HepG2 (cell line): ENCODE measurements around the gene ABCC3. TPM values are rescaled to one million over a fixed set of nuclear protein-coding genes. Genes with fewer than 3 reads are reported as not detected.
A peak's percentile ranks its signal among the peaks of the same experiment; 100 is the strongest.

Source experiments
- ATAC-seq: fragments of 200-7000 bp; cut with Tn5 transposase; 3 replicates; pipeline ENCODE4 v1.9.1; 2020; ENCODE audit warnings: mild to moderate bottlenecking, moderate library complexity
- BruUV-seq: library from RNA; stranded (reverse); fragments of 400-500 nt; replicated peaks from 2 replicates; lab custom pipeline; 2021; lab: Mats Ljungman, UMichigan
- CTCF ChIA-PET: fragments of 300-600 bp; formaldehyde crosslinking; extraction: SDS; loops from one replicate; lab custom pipeline; 2021; ENCODE audit warnings: low total read pairs, inconsistent platforms, low intra/inter-chr PET ratio; lab: Yijun Ruan, JAX
- POLR2A ChIA-PET: fragments of 350-600 bp; sonication (Branson Sonifier 250); formaldehyde crosslinking; loops from one replicate; lab custom pipeline; 2020; ENCODE audit warnings: antibody characterized with exemption, inconsistent platforms; lab: Yijun Ruan, JAX
- DNase-seq: peaks from one replicate; pipeline ENCODE4 v3.0.0-alpha.2; 2015; ENCODE audit warnings: low spot score
- FAIRE-seq: peaks from 3 replicates; lab custom pipeline; 2011; peaks lifted over from hg19 to GRCh38; lab: Jason Lieb, UNC
- H2AFZ ChIP-seq: one replicate; pipeline ENCODE4 v1.6.1; 2011; ENCODE audit warnings: low read length, inconsistent platforms
- H3K27ac ChIP-seq: fragments of 300-600 bp; 3 replicates; pipeline ENCODE4 v1.8.0; 2011; ENCODE audit warnings: mixed run types, mild to moderate bottlenecking, mixed read lengths, low read length, inconsistent platforms; ENCODE audit not compliant: insufficient read depth; ENCODE audit errors: extremely low read length
- H3K27me3 ChIP-seq, 2 experiments: fragments of 200-600 bp in 1 of 2; 2 replicates in 1 of 2; 3 replicates in 1 of 2; pipeline versions ENCODE4 v1.6.0 to v1.8.0; 2011; ENCODE audit warnings: low read length in 2 of 2, mild to moderate bottlenecking in 2 of 2, moderate library complexity in 2 of 2, inconsistent platforms in 1 of 2; ENCODE audit not compliant: insufficient read depth in 2 of 2, control insufficient read depth in 1 of 2
- H3K36me3 ChIP-seq, 2 experiments: fragments of 200-600 bp in 1 of 2; replicated peaks in 1 of 2; 2 replicates in 1 of 2; 3 replicates in 1 of 2; pipeline versions ENCODE4 v1.5.1 to v1.8.0; 2011; ENCODE audit warnings: low read length in 2 of 2, inconsistent platforms in 1 of 2; ENCODE audit not compliant: insufficient read depth in 2 of 2, control insufficient read depth in 1 of 2
- H3K4me1 ChIP-seq: 2 replicates; pipeline ENCODE4 v1.5.1; 2012; ENCODE audit warnings: low read length, inconsistent platforms; ENCODE audit not compliant: insufficient read depth
- H3K4me2 ChIP-seq: 2 replicates; pipeline ENCODE4 v1.6.0; 2011; ENCODE audit warnings: low read depth, low read length, inconsistent platforms
- H3K4me3 ChIP-seq, 3 experiments: fragments of 200-600 bp in 1 of 3; sonication (generic), shearing (Covaris generic) in 1 of 3; replicated peaks in 1 of 3; 2 replicates each; pipeline ENCODE4 v1.5.1; 2011 to 2016; ENCODE audit warnings: low read length in 3 of 3, inconsistent platforms in 2 of 3, low read depth in 2 of 3, mild to moderate bottlenecking in 2 of 3, control low read depth in 1 of 3, mixed read lengths in 1 of 3; ENCODE audit not compliant: insufficient read depth in 1 of 3
- H3K79me2 ChIP-seq: one replicate; pipeline ENCODE4 v1.6.1; 2011; ENCODE audit warnings: low read length, inconsistent platforms; ENCODE audit not compliant: insufficient read depth
- H3K9ac ChIP-seq: 2 replicates; pipeline ENCODE4 v1.6.0; 2011; ENCODE audit warnings: mild to moderate bottlenecking, low read depth, low read length, inconsistent platforms; ENCODE audit not compliant: insufficient read depth
- H3K9me3 ChIP-seq: 2 replicates; pipeline ENCODE4 v1.5.1; 2012; ENCODE audit warnings: mild to moderate bottlenecking, low read length
- H4K20me1 ChIP-seq: 2 replicates; pipeline ENCODE4 v1.6.0; 2011; ENCODE audit warnings: inconsistent platforms, mild to moderate bottlenecking, low read length, moderate library complexity; ENCODE audit not compliant: insufficient read depth
- ATF7-NPFF ChIP-seq: sonication (generic); formaldehyde crosslinking; IDR thresholded peaks from 2 replicates; pipeline ENCODE4 v1.8.1; 2023; ENCODE audit warnings: mild to moderate bottlenecking, low read depth, missing genetic modification reagents, moderate library complexity
- FOSL2 ChIP-seq: sonication (generic); formaldehyde crosslinking; IDR thresholded peaks from 2 replicates; pipeline ENCODE4 v1.4.0; 2020; ENCODE audit warnings: missing genetic modification reagents
- FOXP1 ChIP-seq, 2 experiments: fragments of 450-650 bp in 1 of 2; IDR thresholded peaks; 2 replicates each; pipeline ENCODE4 v1.6.1; 2017 to 2018; ENCODE audit warnings: antibody characterized with exemption in 1 of 2
- HBP1 ChIP-seq: IDR thresholded peaks from 2 replicates; pipeline ENCODE4 v1.6.1; 2016; ENCODE audit warnings: low read depth, control low read depth
- HDAC1 ChIP-seq: sonication (generic); formaldehyde crosslinking; IDR thresholded peaks from 2 replicates; pipeline ENCODE4 v1.5.1; 2020; ENCODE audit warnings: mild to moderate bottlenecking, missing genetic modification reagents
- KDM3A ChIP-seq: IDR thresholded peaks from 2 replicates; pipeline ENCODE4 v1.6.1; 2018; ENCODE audit warnings: low read depth, missing compliant biosample characterization
- MAF1 ChIP-seq: sonication (generic); formaldehyde crosslinking; IDR thresholded peaks from 2 replicates; pipeline ENCODE4 v1.5.0; 2020; ENCODE audit warnings: missing genetic modification reagents, borderline replicate concordance
- MED1 ChIP-seq: sonication (generic); formaldehyde crosslinking; IDR thresholded peaks from 2 replicates; pipeline ENCODE4 v1.4.0; 2020; ENCODE audit warnings: missing genetic modification reagents
- NFYB ChIP-seq: sonication (generic); formaldehyde crosslinking; IDR thresholded peaks from 2 replicates; pipeline ENCODE4 v1.4.0; 2020; ENCODE audit warnings: missing genetic modification reagents
- RARA ChIP-seq: IDR thresholded peaks from 2 replicates; pipeline ENCODE4 v1.6.1; 2016; ENCODE audit warnings: missing genetic modification reagents, missing compliant biosample characterization
- RFX1 ChIP-seq: fragments of 450-650 bp; IDR thresholded peaks from 2 replicates; pipeline ENCODE4 v1.6.1; 2017
- SAP130 ChIP-seq: IDR thresholded peaks from 2 replicates; pipeline ENCODE4 v1.6.1; 2016; ENCODE audit warnings: low read depth
- SSRP1 ChIP-seq: IDR thresholded peaks from 2 replicates; pipeline ENCODE4 v1.6.1; 2016; ENCODE audit warnings: control low read depth
- THAP8 ChIP-seq: sonication (generic); formaldehyde crosslinking; IDR thresholded peaks from 2 replicates; pipeline ENCODE4 v1.5.1; 2020; ENCODE audit warnings: missing genetic modification reagents, mild to moderate bottlenecking, borderline replicate concordance
- ZFX ChIP-seq: sonication (generic); formaldehyde crosslinking; IDR thresholded peaks from 2 replicates; pipeline ENCODE4 v1.4.0; 2020; ENCODE audit warnings: mild to moderate bottlenecking, low read depth, missing genetic modification reagents, moderate library complexity
- ZKSCAN5 ChIP-seq: sonication (generic); formaldehyde crosslinking; IDR thresholded peaks from 2 replicates; pipeline ENCODE4 v1.5.1; 2020; ENCODE audit warnings: mild to moderate bottlenecking, missing genetic modification reagents
- ZNF10 ChIP-seq: sonication (generic); formaldehyde crosslinking; IDR thresholded peaks from 2 replicates; pipeline ENCODE4 v1.4.0; 2020; ENCODE audit warnings: mild to moderate bottlenecking, low read depth, missing genetic modification reagents, borderline replicate concordance
- ZNF30 ChIP-seq: sonication (generic); formaldehyde crosslinking; IDR thresholded peaks from 2 replicates; pipeline ENCODE4 v1.5.0; 2020; ENCODE audit warnings: mild to moderate bottlenecking, missing genetic modification reagents
- ZNF687 ChIP-seq: sonication (generic); formaldehyde crosslinking; IDR thresholded peaks from 2 replicates; pipeline ENCODE4 v1.5.1; 2020; ENCODE audit warnings: mild to moderate bottlenecking, missing genetic modification reagents, moderate library complexity
- ZNF703 ChIP-seq: sonication (generic); formaldehyde crosslinking; IDR thresholded peaks from 2 replicates; pipeline ENCODE4 v1.5.1; 2020; ENCODE audit warnings: missing genetic modification reagents, mild to moderate bottlenecking, moderate library complexity, borderline replicate concordance
- WGBS: methylation state at CpG from one replicate; pipeline ENCODE4 v1.1.6; 2017; ENCODE audit warnings: low lambda C conversion rate; 5-methylcytosine and 5-hydroxymethylcytosine counted together
- in situ Hi-C: cut with HindIII; loops from 2 replicates; pipeline ENCODE4 v1.10.0; 2017; ENCODE audit warnings: low pct_unique_long_range_greater_than_20kb; ENCODE audit not compliant: extremely low pct_ligation_motif_present
- intact Hi-C: fragments of 100-400 bp; cut with micrococcal nuclease; formaldehyde crosslinking; loops from one replicate; pipeline ENCODE4 v1.10.0; 2022; ENCODE audit not compliant: unreplicated experiment
- polyA plus RNA-seq, 8 experiments: library from polyadenylated mRNA; depleted of rRNA in 3 of 8; stranded (reverse) in 7 of 8; unstranded in 1 of 8; fragments of >200 nt; fragmentation: Illumina TruSeq in 4 of 8; extraction: Trizol in 4 of 8; gene quantifications; 2 replicates each; pipeline versions ENCODE4 v1.2.1 to v1.2.3, GENCODE V29; 2011 to 2016; ENCODE audit warnings: low read depth in 4 of 8, missing spikeins in 1 of 8, mixed read lengths in 1 of 8; ENCODE audit not compliant: insufficient read depth in 1 of 8
- total RNA-seq, 5 experiments: library from RNA; depleted of rRNA; stranded (reverse); fragments of >200 nt; fragmentation: Illumina TruSeq; extraction: Trizol; gene quantifications; 2 replicates each; pipeline ENCODE4 v1.2.3, GENCODE V29; 2016; ENCODE audit warnings: low read depth in 1 of 5

ABCC3 gene
- total and polyA plus RNA-seq, 2 of the 13 experiments (the other 11 are each of a cell fraction or from before 2014, with no cell fraction given): 25.2 to 50.7 TPM

GRCh38 chr17:50689251-50689650, 54.6 kb downstream of the ABCC3 start:
- DNase-seq (no peak), ATAC-seq (no peak), FAIRE-seq (no peak)
- Histone ChIP-seq H3K4me2 (no peak overlapping the region), H3K4me1 (peaks cover 99% of the 10 kb centered on the region), H3K9ac (peak overlapping the region; percentile 14), H3K79me2 (peaks cover 20% of the 10 kb centered on the region), H3K9me3 (no peaks in the 10 kb centered on the region), H3K27me3 (no peaks in the 10 kb centered on the region; a peak in 1 of 5 replicates), H3K36me3 (no peaks in the 10 kb centered on the region), H4K20me1 (no peaks in the 10 kb centered on the region), H2AFZ (no peak overlapping the region), H3K27ac (peak overlapping the region; percentile 15), H3K4me3 (no peak overlapping the region)
- 62% methylated on average over 4 of the region's 4 CpGs for WGBS
- intact Hi-C loops: no loop called here
- ChIA-PET CTCF (no interaction called here), POLR2A (interaction anchor here (1.1 to 21.3 kb wide), 5 partner anchors 10 to 147 kb away, joined by 3 to 839 read pairs (median 79); partner anchors contain the start of gene ABCC3)
- in situ Hi-C loops: no loop called here
- BruUV-seq: no TSS peak
- TF ChIP-seq MED1 (CRISPR knock-in tag) (peak; percentile 18; the same call in 1 of the 2 replicates), KDM3A (CRISPR knock-in tag) (0 out of 2 replicates have a peak, but pooled peaks have one; percentile 7), ATF7-NPFF (CRISPR knock-in tag) (0 out of 2 replicates have a peak, but pooled peaks have one; percentile 32), ZNF10 (no peak), RFX1 (no peak), HBP1 (CRISPR knock-in tag) (no peak), ZNF30 (CRISPR knock-in tag) (no peak), ZNF687 (peak; percentile 35; the same call in 1 of the 2 replicates), HDAC1 (0 out of 2 replicates have a peak, but pooled peaks have one; percentile 26), THAP8 (CRISPR knock-in tag) (no peak), SSRP1 (CRISPR knock-in tag) (no peak), ZKSCAN5 (no peak), RARA (CRISPR knock-in tag) (0 out of 2 replicates have a peak, but pooled peaks have one; percentile 40), NFYB (CRISPR knock-in tag) (no peak), MAF1 (no peak), FOSL2 (CRISPR knock-in tag) (peak; percentile 61), FOXP1 (IDR thresholded peaks at IDR 0.05) (no peak), FOXP1 (CRISPR knock-in tag; IDR thresholded peaks at IDR 0.05) (no peak), ZFX (CRISPR knock-in tag) (peak; percentile 14; the same call in 1 of the 2 replicates), ZNF703 (CRISPR knock-in tag) (no peak), SAP130 (peak; percentile 4; the same call in 1 of the 2 replicates)
